Inferior parietal cortex (tissue), 1 donor: ENCODE data around the gene GCGR.

Experiments used
- DNase-seq: peaks from one replicate; pipeline ENCODE4 v3.0.0-alpha.2; 2016; ENCODE audit errors: extremely low spot score

Gene GCGR

GRCh38 chr17:81803728-81804558 is at the start of gene GCGR:
TSS of gene GCGR (plus strand) at chr17:81804150. CDS start at chr17:81809019, 4,869 bp downstream.
- DNase-seq, result no peak

GRCh38 chr17:81792675-81793615 is 11.0 kb upstream of the GCGR start:
- no peak for DNase-seq

- DNase-seq, result no peak
These were observed 9.9 kb upstream of the GCGR start for GRCh38 chr17:81794074-81794476.

DNA sequence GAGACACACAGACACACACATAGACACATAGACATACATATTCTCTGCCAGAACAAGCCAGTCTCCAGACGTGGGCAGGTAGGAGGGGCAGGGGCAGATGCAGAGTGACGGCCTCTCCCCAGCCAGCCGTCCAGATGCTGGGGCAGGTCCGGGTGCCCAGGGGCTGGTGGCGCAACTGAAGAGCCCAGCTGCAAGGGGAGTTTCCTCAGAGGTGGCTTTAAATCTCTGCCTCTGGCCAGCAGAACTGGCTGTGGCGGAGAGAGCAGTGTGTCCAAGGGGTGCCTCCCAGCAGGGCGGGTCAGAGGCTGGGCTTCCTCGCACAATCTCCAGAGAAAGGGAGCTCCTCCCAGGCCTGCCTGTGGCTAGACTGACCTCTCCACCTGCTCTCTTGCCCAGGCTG is 9.4 kb upstream of the GCGR start:
- no peak for DNase-seq

GRCh38 chr17:81801327-81801726 is 2.6 kb upstream of the GCGR start:
- DNase-seq, result no peak

DNA sequence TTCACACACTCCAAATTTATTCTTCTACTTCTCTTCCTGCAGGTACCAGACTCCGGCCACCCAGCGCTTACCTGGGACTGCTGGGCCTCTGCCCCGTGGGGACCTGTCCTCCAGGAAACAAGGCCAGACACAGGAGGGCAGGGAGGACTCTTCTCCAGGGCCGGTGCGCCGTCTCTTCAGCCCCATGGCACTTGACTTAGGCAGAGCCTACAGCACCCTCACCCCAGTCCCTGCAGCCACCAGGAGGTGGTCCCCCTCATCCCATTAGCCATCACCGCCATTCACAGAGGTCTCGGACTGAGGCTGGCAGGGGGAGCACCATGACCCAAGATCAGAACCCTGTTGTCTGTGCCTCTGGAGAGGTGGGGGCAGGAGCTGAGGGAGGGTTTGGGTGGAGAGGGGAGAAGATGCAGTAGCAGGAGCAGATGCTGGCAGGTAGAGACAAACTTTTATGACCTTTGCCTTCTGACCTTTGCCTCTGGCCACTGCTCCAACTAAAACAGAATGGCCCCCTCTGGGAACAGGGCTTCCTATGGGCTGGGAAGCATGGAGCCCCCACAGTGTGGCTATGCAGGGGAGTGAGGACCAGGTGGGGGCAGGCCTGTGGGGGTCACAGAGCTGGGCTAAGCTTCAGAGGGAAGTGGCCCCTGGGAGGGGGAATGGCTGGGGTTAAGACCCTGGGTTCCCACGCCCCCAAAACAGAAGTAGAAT is 1.7 kb upstream of the GCGR start:
- DNase-seq, result no peak

- no peak for DNase-seq
These were observed 900 bp upstream of the GCGR start for GRCh38 chr17:81802856-81803643.

- DNase-seq, result no peak
These were observed 829 bp downstream of the GCGR start for GRCh38 chr17:81804559-81805399.

DNA sequence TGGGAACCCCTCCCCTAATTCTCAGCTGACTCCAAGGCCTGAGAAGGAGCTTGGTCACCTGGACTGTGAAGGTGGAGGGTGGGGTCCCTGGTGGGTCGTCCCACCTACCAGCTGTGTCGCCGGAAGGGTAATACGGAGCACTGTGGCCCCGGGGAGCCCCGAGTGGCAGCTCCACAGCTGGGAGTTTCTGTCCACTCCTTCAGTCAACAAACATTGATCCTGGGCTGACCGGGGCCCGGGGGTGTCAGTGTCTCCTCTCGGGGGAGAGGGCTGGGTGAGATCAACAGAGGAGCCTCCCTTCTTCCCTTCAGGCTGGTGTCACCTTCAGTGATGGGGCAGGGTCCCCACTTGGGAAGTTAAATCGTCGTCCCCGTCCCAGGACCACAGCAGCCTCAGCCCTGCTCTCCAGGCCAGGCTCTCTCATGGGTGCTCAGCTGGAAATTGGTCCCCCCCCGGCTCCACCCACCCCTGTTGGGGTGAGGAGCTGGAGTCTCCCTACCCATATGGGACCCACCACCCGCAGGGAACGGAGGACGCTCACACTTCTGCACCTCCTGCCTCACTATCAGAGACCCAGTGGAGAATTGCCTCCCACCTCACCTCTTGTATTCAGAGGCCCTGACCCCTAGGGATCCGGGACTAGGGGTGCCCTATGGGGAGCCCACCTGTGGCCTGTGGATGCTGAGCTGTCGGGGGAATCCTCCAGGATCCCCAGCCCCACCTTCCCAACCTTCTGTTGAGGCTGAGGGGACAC is 1.9 kb downstream of the GCGR start:
- no peak for DNase-seq

DNA sequence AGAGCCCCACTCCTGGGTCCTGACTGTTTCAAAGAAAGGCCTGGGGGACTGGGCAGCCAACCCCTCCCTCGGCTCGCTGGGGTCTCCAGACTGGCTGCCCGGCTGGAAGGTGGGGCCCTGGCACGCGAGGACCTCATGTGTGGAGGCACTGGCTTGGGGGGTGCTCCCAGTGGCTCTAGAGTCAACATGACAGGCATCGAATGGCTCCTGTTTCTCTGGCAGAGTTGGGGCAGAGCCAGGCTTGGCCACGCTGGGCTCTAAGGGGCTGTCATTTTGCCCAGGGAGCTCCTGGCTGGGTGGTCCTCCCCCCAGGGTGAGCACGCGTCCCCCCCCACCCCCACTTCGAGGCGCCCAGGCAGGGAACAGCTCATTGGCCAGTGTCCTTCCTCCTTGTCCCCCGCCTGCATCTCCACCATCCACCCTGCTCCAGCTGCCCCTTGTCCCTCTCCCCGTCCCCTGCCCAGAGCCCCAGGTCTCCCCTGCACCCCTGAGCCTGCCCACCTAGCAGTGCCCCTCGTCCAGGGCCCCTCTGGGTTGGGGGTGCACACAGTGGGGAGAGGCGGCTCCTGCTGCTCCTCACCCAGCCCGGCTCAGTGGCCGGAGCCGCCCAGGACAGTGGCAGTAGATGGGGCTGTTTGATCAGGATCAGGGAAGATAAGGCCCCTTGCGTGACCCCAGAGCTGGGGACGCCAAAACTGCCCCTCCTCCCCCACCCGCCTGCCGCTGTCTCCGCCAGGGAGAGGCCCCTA is 2.7 kb downstream of the GCGR start:
- DNase-seq, result no peak

DNA sequence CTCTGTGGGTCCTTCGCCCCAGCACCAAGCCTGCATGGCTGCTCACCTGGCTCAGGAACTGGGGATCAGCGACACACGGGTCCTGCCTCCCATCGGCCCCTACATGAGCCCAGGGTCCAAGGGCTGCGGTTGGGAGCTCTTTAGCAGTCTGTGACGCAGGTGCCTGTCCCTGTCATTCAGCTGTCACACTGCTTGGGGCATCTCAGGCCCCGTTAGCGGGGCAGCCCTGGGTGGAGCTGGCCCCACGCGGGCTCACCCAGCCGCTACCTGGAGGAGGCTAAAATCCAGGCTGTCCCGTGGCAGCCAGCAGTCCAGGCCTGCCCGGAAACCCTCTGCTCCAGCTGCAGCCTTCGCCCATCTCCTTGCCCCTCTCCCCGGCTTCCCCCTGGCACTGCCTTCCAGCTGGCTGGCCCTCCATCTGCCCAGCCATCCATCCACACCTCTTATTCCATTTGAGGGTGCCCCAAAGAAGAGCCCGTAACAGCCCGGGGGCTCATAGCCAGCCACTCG is 3.3 kb downstream of the GCGR start:
- DNase-seq, result no peak

DNA sequence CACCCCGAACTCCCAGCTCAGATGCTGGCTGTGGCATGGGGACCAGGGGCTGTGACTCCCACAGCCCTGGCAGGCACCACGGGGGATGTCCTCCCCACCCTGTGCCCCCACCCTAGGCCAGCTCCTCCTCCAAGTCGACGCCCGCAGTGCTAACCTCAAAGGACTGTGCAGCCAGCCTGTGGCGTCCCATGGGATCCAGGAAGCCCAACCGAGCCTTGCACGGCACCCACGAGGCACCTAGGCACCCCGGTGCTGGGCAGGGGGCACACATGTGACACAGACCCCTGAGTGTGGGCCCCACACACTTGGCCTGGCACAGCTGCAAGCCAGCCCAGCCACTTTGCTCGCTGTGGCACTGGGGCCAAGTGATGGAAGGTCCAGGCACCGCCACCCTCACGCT is 3.9 kb downstream of the GCGR start:
- no peak for DNase-seq

DNA sequence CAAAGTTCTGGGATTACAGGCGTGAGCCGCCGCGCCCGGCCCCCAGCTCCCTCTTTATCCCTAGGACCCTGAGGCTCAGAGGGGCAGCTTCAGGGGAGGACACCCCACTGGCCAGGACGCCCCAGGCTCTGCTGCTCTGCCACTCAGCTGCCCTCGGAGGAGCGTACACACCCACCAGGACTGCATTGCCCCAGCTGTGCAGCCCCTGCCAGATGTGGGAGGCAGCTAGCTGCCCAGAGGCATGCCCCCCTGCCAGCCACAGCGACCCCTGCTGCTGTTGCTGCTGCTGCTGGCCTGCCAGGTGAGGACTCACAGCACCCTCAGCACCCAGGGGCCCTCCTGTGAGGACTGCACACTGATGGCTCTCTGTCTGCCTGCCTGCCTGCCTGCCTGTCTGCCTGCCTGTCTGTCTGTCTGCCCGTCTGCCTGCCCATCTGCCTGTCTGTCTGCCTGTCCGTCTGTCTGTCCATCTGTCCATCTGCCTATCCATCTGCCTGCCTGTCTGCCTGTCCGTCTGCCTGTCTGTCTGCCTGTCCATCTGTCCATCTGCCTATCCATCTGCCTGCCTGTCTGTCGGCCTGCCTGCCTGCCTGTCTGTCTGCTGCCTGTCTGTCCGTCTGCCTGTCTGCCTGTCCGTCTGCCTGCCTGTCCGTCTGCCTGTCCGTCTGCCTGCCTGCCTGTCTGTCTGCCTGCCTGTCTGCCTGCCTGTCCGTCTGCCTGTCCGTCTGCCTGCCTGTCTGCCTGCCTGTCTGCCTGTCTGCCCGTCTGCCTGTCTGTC is 5.0 kb downstream of the GCGR start:
- DNase-seq, result no peak

DNA sequence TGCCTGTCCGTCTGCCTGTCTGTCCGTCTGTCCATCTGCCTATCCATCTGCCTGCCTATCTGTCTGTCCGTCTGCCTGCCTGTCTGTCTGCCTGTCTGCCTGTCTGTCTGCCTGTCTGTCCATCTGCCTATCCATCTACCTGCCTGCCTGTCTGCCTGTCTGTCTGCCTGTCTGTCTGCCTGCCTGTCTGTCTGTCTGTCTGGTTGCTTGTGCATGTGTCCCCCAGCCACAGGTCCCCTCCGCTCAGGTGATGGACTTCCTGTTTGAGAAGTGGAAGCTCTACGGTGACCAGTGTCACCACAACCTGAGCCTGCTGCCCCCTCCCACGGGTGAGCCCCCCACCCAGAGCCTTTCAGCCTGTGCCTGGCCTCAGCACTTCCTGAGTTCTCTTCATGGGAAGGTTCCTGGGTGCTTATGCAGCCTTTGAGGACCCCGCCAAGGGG is 5.6 kb downstream of the GCGR start:
- no peak for DNase-seq

- no peak for DNase-seq
These were observed 6.5 kb downstream of the GCGR start for GRCh38 chr17:81810476-81810875.

- DNase-seq, result no peak
These were observed 7.1 kb downstream of the GCGR start for GRCh38 chr17:81810892-81811704.
